H1 (cell line): Measurements from ENCODE around the gene RABIF. TPM values are rescaled to one million over a fixed set of nuclear protein-coding genes. Genes with fewer than 3 reads are reported as not detected.

Experiments
- CTCF ChIA-PET: fragments of 300-600 bp; sonication (Branson Sonifier 250); formaldehyde crosslinking; loops from one replicate; lab custom pipeline; 2021; ENCODE audit not compliant: partially characterized antibody; lab: Charles Lee
- POLR2A ChIA-PET: fragments of 300-600 bp; sonication (Branson Sonifier 250); formaldehyde crosslinking; loops from one replicate; lab custom pipeline; 2021; ENCODE audit warnings: inconsistent platforms; ENCODE audit not compliant: partially characterized antibody; lab: Charles Lee
- DNase-seq, 2 experiments: peaks; one replicate each; pipeline versions ENCODE4 v3.0.0 to v3.0.0-alpha.2; 2010 to 2022; ENCODE audit warnings: low spot score in 2 of 2, low read depth in 1 of 2, mixed read lengths in 1 of 2
- FAIRE-seq: peaks from 2 replicates; lab custom pipeline; 2011; peaks lifted over from hg19 to GRCh38; lab: Jason Lieb, UNC
- H2AFZ ChIP-seq: 2 replicates; pipeline ENCODE4 v1.8.1; 2012; ENCODE audit warnings: low read length, inconsistent platforms
- H2AK5ac ChIP-seq: 2 replicates; pipeline ENCODE4 v1.6.1; 2013; ENCODE audit warnings: low read depth, low read length
- H2BK120ac ChIP-seq: replicated peaks from 2 replicates; pipeline ENCODE3; 2013; ENCODE audit warnings: low read depth, low read length, inconsistent platforms
- H2BK12ac ChIP-seq: 2 replicates; pipeline ENCODE4 v1.6.1; 2013; ENCODE audit warnings: low read depth, low read length
- H2BK15ac ChIP-seq: 2 replicates; pipeline ENCODE4 v1.6.1; 2013; ENCODE audit warnings: low read length
- H2BK20ac ChIP-seq: 2 replicates; pipeline ENCODE4 v1.6.1; 2013; ENCODE audit warnings: low read length
- H2BK5ac ChIP-seq: 2 replicates; pipeline ENCODE4 v1.6.1; 2013; ENCODE audit warnings: low read depth, low read length
- H3K14ac ChIP-seq: 2 replicates; pipeline ENCODE4 v1.6.1; 2013; ENCODE audit warnings: inconsistent platforms; ENCODE audit not compliant: insufficient read length
- H3K18ac ChIP-seq: 2 replicates; pipeline ENCODE4 v1.6.1; 2013; ENCODE audit warnings: low read length; ENCODE audit errors: extremely low read depth
- H3K23ac ChIP-seq: 2 replicates; pipeline ENCODE4 v1.6.1; 2013; ENCODE audit warnings: inconsistent platforms; ENCODE audit not compliant: insufficient read length
- H3K23me2 ChIP-seq: 2 replicates; pipeline ENCODE4 v1.6.1; 2013; ENCODE audit warnings: low read depth, low read length
- H3K27ac ChIP-seq: 2 replicates; pipeline ENCODE4 v1.6.1; 2011; ENCODE audit warnings: low read depth, low read length, inconsistent platforms
- H3K27me3 ChIP-seq, 4 experiments: replicated peaks in 1 of 4; 1 replicate in 1 of 4; 2 replicates in 3 of 4; pipeline versions ENCODE4 v1.6.1 to v1.8.1; 2011 to 2013; ENCODE audit warnings: low read length in 3 of 4, mild to moderate bottlenecking in 3 of 4, inconsistent platforms in 2 of 4, mixed read lengths in 2 of 4, moderate library complexity in 1 of 4; ENCODE audit not compliant: control insufficient read depth in 3 of 4, insufficient read depth in 3 of 4; ENCODE audit errors: extremely low read depth in 1 of 4
- H3K36me3 ChIP-seq, 4 experiments: 2 replicates each; pipeline versions ENCODE4 v1.6.1 to v1.8.1; 2011 to 2013; ENCODE audit warnings: mild to moderate bottlenecking in 4 of 4, low read length in 3 of 4, moderate library complexity in 2 of 4, control low read depth in 1 of 4, inconsistent platforms in 1 of 4; ENCODE audit not compliant: insufficient read depth in 4 of 4, control insufficient read depth in 2 of 4
- H3K4ac ChIP-seq: replicated peaks from 2 replicates; pipeline ENCODE3; 2013; ENCODE audit warnings: low read length, low read depth, mixed read lengths, inconsistent platforms; ENCODE audit not compliant: insufficient read length
- H3K4me1 ChIP-seq, 4 experiments: replicated peaks in 1 of 4; 1 replicate in 1 of 4; 2 replicates in 3 of 4; pipeline versions ENCODE4 v1.6.1 to v1.8.1; 2011 to 2013; ENCODE audit warnings: low read length in 3 of 4, inconsistent platforms in 2 of 4, mixed read lengths in 1 of 4; ENCODE audit not compliant: insufficient read depth in 4 of 4, control insufficient read depth in 3 of 4
- H3K4me2 ChIP-seq, 2 experiments: 2 replicates each; pipeline versions ENCODE4 v1.6.1 to v1.8.1; 2011 to 2013; ENCODE audit warnings: low read depth in 2 of 2, low read length in 2 of 2, control low read depth in 1 of 2, inconsistent platforms in 1 of 2, mild to moderate bottlenecking in 1 of 2; ENCODE audit not compliant: insufficient read depth in 1 of 2
- H3K4me3 ChIP-seq, 4 experiments: fragments of 200-600, 300-600 bp in 1 of 4; sonication (generic), shearing (Covaris generic), sonication (Bioruptor Twin) in 1 of 4; 2 replicates each; pipeline versions ENCODE4 v1.5.1 to v1.8.1; 2011 to 2016; ENCODE audit warnings: low read length in 4 of 4, low read depth in 3 of 4, control low read depth in 2 of 4, inconsistent platforms in 2 of 4, mild to moderate bottlenecking in 2 of 4, mixed read lengths in 1 of 4, moderate library complexity in 1 of 4; ENCODE audit not compliant: insufficient read depth in 2 of 4; ENCODE audit errors: extremely low read depth in 1 of 4
- H3K56ac ChIP-seq: replicated peaks from 2 replicates; pipeline ENCODE3; 2013; ENCODE audit warnings: low read depth, mild to moderate bottlenecking, mixed read lengths, low read length, inconsistent platforms; ENCODE audit not compliant: insufficient read length
- H3K79me1 ChIP-seq: 2 replicates; pipeline ENCODE4 v1.6.1; 2013; ENCODE audit warnings: low read depth, low read length, control low read depth
- H3K79me2 ChIP-seq, 2 experiments: 2 replicates each; pipeline versions ENCODE4 v1.6.1 to v1.8.1; 2012 to 2013; ENCODE audit warnings: low read length in 2 of 2, mild to moderate bottlenecking in 2 of 2, inconsistent platforms in 1 of 2; ENCODE audit not compliant: insufficient read depth in 2 of 2, control insufficient read depth in 1 of 2
- H3K9ac ChIP-seq, 4 experiments: replicated peaks in 1 of 4; 1 replicate in 1 of 4; 2 replicates in 3 of 4; pipeline versions ENCODE4 v1.6.1 to v1.8.1; 2011 to 2013; ENCODE audit warnings: low read depth in 3 of 4, low read length in 3 of 4, control low read depth in 2 of 4, mild to moderate bottlenecking in 2 of 4, moderate library complexity in 2 of 4, inconsistent platforms in 1 of 4; ENCODE audit errors: extremely low read depth in 1 of 4
- H3K9me3 ChIP-seq, 2 experiments: 2 replicates each; pipeline versions ENCODE4 v1.6.1 to v1.8.1; 2012 to 2013; ENCODE audit warnings: mild to moderate bottlenecking in 2 of 2, moderate library complexity in 2 of 2, control low read depth in 1 of 2, inconsistent platforms in 1 of 2, low read depth in 1 of 2, low read length in 1 of 2, mixed read lengths in 1 of 2; ENCODE audit not compliant: insufficient read depth in 2 of 2
- H4K20me1 ChIP-seq, 2 experiments: replicated peaks in 1 of 2; 2 replicates each; pipeline versions ENCODE3 to v1.8.1; 2011 to 2013; ENCODE audit warnings: inconsistent platforms in 2 of 2, low read length in 2 of 2, mild to moderate bottlenecking in 1 of 2; ENCODE audit not compliant: insufficient read depth in 2 of 2, control insufficient read depth in 1 of 2
- H4K5ac ChIP-seq: 2 replicates; pipeline ENCODE4 v1.6.1; 2013; ENCODE audit warnings: low read length, low read depth, mixed read lengths, inconsistent platforms; ENCODE audit not compliant: insufficient read length
- H4K8ac ChIP-seq: 2 replicates; pipeline ENCODE4 v1.8.0; 2013; ENCODE audit warnings: mild to moderate bottlenecking, moderate library complexity, low read length, inconsistent platforms; ENCODE audit not compliant: insufficient read depth; ENCODE audit errors: extremely low read depth
- H4K91ac ChIP-seq: replicated peaks from 2 replicates; pipeline ENCODE3; 2013; ENCODE audit warnings: low read length, mixed read lengths, inconsistent platforms; ENCODE audit not compliant: insufficient read length
- CHD2 ChIP-seq: IDR thresholded peaks from 2 replicates; pipeline ENCODE4 v1.6.1; 2012; ENCODE audit warnings: low read length, improper control_type of control experiment
- CREB1 ChIP-seq: IDR thresholded peaks from 2 replicates; pipeline ENCODE4 v1.6.1; 2012; ENCODE audit warnings: inconsistent platforms
- FOSL1 ChIP-seq: IDR thresholded peaks from 2 replicates; pipeline ENCODE4 v1.6.1; 2011; ENCODE audit warnings: mild to moderate bottlenecking, low read depth, low read length, moderate library complexity; ENCODE audit not compliant: insufficient read depth
- JUND ChIP-seq: IDR thresholded peaks from 2 replicates; pipeline ENCODE4 v1.6.1; 2011; ENCODE audit warnings: mild to moderate bottlenecking, improper control_type of control experiment, low read length
- KDM1A ChIP-seq: fragments of 200-600, 300-600 bp; sonication (generic); IDR thresholded peaks from 2 replicates; pipeline ENCODE4 v1.7.1; 2016; ENCODE audit warnings: mild to moderate bottlenecking, low read length, borderline replicate concordance
- RBBP5 ChIP-seq: IDR thresholded peaks from 2 replicates; pipeline ENCODE4 v1.7.1; 2012; ENCODE audit warnings: low read depth, mild to moderate bottlenecking, inconsistent platforms, low read length, moderate library complexity, borderline replicate concordance
- SAP30 ChIP-seq: fragments of 300-600 bp; sonication (generic); IDR thresholded peaks from 2 replicates; pipeline ENCODE4 v1.7.1; 2012; ENCODE audit warnings: low read length, moderate library complexity, mild to moderate bottlenecking, inconsistent platforms; ENCODE audit not compliant: insufficient read depth, insufficient replicate concordance
- SIN3A ChIP-seq, 2 experiments: IDR thresholded peaks in 1 of 2; conservative IDR thresholded peaks in 1 of 2; 2 replicates each; pipeline ENCODE4 v1.6.1; 2011 to 2012; ENCODE audit warnings: low read length in 2 of 2, improper control_type of control experiment in 1 of 2, low read depth in 1 of 2, mild to moderate bottlenecking in 1 of 2
- SP4 ChIP-seq: IDR thresholded peaks from 2 replicates; pipeline ENCODE4 v1.6.1; 2012; ENCODE audit warnings: low read length, inconsistent platforms
- TAF1 ChIP-seq: IDR thresholded peaks from 2 replicates; pipeline ENCODE4 v1.6.1; 2011; ENCODE audit warnings: mild to moderate bottlenecking, low read depth, low read length
- TEAD4 ChIP-seq: IDR thresholded peaks from 2 replicates; pipeline ENCODE4 v1.6.1; 2012; ENCODE audit warnings: low read depth, low read length, inconsistent platforms, mixed read lengths
- YY1 ChIP-seq: IDR thresholded peaks from 2 replicates; pipeline ENCODE4 v1.6.1; 2011; ENCODE audit warnings: low read depth, mild to moderate bottlenecking, low read length
- WGBS, 2 experiments: shearing (Covaris generic) in 1 of 2; methylation state at CpG; one replicate each; pipeline versions ENCODE4 v1.1.6 to v1.1.7; 2013 to 2015; ENCODE audit warnings: low lambda C conversion rate in 2 of 2, mixed read lengths in 2 of 2, inconsistent platforms in 1 of 2, low coverage in 1 of 2, missing lambda C conversion rate in 1 of 2; ENCODE audit not compliant: insufficient replicate concordance in 2 of 2, insufficient coverage in 1 of 2, insufficient read length in 1 of 2; ENCODE audit errors: extremely low coverage in 1 of 2, missing lambda C conversion rate in 1 of 2; 5-methylcytosine and 5-hydroxymethylcytosine counted together
- polyA plus RNA-seq, 7 experiments: library from polyadenylated mRNA; depleted of rRNA in 3 of 7; stranded (reverse) in 5 of 7; unstranded in 2 of 7; fragments of >200 nt in 5 of 7; fragments of 200-250 nt in 2 of 7; gene quantifications; 1 replicate in 5 of 7; 2 replicates in 1 of 7; 4 replicates in 1 of 7; pipeline versions ENCODE4 v1.2.1 to v1.2.3, GENCODE V29; 2011 to 2013; ENCODE audit warnings: missing spikeins in 2 of 7, mixed read lengths in 2 of 7
- total RNA-seq: library from RNA; stranded (reverse); fragmentation: NEBNext Ultra II Directional; extraction: Animal tissue kit (Norgen Biotek cat#: 25700); gene quantifications from 2 replicates; pipeline ENCODE4 v1.2.1, GENCODE V29; 2021
- TF ChIP-seq, protein P1 (sequence below): IDR thresholded peaks from 2 replicates; pipeline ENCODE4 v1.6.1; 2011; ENCODE audit warnings: low read depth, mild to moderate bottlenecking, low read length; ENCODE audit not compliant: insufficient read depth
- TF ChIP-seq, protein P2 (sequence below): IDR thresholded peaks from 2 replicates; pipeline ENCODE4 v1.6.1; 2012; ENCODE audit warnings: inconsistent platforms

The RABIF gene
- total and polyA plus RNA-seq, 2 of the 8 experiments (the other 6 are each of a cell fraction or from before 2014, with no cell fraction given), result 5.6 to 6.9 TPM

DNA sequence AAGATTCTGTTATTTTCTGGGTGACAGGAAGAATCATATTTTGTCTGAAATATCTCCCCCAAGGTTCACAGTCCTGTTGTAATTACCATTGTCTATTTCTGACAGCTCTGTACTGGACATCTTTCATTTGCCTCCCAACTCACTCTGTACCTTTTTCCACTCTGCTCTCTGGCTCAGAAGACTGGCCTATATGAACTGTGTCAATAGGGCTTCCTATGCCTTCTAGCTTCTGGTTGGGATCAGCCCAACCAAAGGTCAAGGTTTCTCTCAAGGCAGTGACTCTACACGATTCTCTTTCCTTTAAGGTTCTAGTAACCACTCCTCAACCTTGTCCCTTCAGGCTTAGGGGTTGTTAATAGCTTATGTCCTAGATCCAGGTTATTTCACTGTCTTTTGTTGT lies 20.5 kb upstream of the RABIF start:
- Histone ChIP-seq H4K5ac (no peak overlapping the region), H3K18ac (no peak overlapping the region)
- FAIRE-seq, result no peak
- TF ChIP-seq SIN3A (conservative IDR thresholded peaks at IDR 0.05 in 1 of 2, IDR thresholded peaks at IDR 0.05 in 1 of 2; ENCODE audit: low read depth in 1 of 2, low read length in 2 of 2) (no peak), KDM1A (no peak), TAF1 (no peak), FOSL1 (no peak), YY1 (no peak), SP4 (no peak), CHD2 (no peak), JUND (no peak), RBBP5 (no peak), TEAD4 (no peak), CREB1 (no peak), SAP30 (no peak)
- TF ChIP-seq, protein P1, sequence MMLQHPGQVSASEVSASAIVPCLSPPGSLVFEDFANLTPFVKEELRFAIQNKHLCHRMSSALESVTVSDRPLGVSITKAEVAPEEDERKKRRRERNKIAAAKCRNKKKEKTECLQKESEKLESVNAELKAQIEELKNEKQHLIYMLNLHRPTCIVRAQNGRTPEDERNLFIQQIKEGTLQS, result no peak
- TF ChIP-seq, protein P2, sequence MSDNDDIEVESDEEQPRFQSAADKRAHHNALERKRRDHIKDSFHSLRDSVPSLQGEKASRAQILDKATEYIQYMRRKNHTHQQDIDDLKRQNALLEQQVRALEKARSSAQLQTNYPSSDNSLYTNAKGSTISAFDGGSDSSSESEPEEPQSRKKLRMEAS, result no peak

More for the DNA sequence above, 20.5 kb upstream of the RABIF start:
- Histone ChIP-seq H3K27me3 (no peaks in the 10 kb centered on the region), H3K79me2 (no peaks in the 10 kb centered on the region), H4K8ac (no peak overlapping the region), H3K23me2 (no peaks in the 10 kb centered on the region), H3K36me3 (peaks cover 0 to 46% (median 24%) of the 10 kb centered on the region in 4 experiments; a peak in 7 of 8 replicates), H3K4me2 (no peak overlapping the region), H2AK5ac (no peak overlapping the region), H3K4ac (no peak overlapping the region), H2AFZ (no peak overlapping the region), H3K23ac (no peak overlapping the region), H2BK15ac (no peak overlapping the region), H4K91ac (no peak overlapping the region), H3K4me1 (no peaks in the 10 kb centered on the region), H2BK5ac (no peak overlapping the region), H2BK20ac (no peak overlapping the region), H3K27ac (no peak overlapping the region), H2BK12ac (no peak overlapping the region), H3K4me3 (no peak overlapping the region), H3K79me1 (no peaks in the 10 kb centered on the region), H3K9ac (no peak overlapping the region), H2BK120ac (no peak overlapping the region), H4K20me1 (no peaks in the 10 kb centered on the region), H3K56ac (no peak overlapping the region), H3K14ac (no peak overlapping the region), H3K9me3 (no peaks in the 10 kb centered on the region)
- WGBS, 2 experiments, result 92% methylated on average over 1 of the region's 1 CpG; no CpG with 5 or more reads in 1 of the 2 experiments
- no peak for DNase-seq
- ChIA-PET POLR2A (interaction anchor here (0.9 kb wide), 1 partner anchor 8 kb away, joined by 3 read pairs; no protein-coding TSS in a partner anchor), CTCF (no interaction called here)
